Breast epithelium (tissue), 3 donors: Measurements from ENCODE around the gene SRPK3.
"Not testable (repeated sequence)": the region's sequence is repeated elsewhere in the genome, so short reads cannot be mapped to it uniquely, and the experiment has no call there.

Source experiments
- CTCF ChIP-seq, 3 donors: fragments of 450-650 bp; IDR thresholded peaks; one replicate each; pipeline ENCODE4 v1.5.1; 2016 to 2017; ENCODE audit warnings: antibody characterized with exemption in 3 of 3, mild to moderate bottlenecking in 3 of 3, moderate library complexity in 3 of 3
- POLR2AphosphoS5 ChIP-seq, 3 donors: sonication (generic); formaldehyde crosslinking; IDR thresholded peaks; one replicate each; pipeline ENCODE4 v1.6.1; 2017; ENCODE audit warnings: antibody characterized with exemption in 3 of 3

DNA sequence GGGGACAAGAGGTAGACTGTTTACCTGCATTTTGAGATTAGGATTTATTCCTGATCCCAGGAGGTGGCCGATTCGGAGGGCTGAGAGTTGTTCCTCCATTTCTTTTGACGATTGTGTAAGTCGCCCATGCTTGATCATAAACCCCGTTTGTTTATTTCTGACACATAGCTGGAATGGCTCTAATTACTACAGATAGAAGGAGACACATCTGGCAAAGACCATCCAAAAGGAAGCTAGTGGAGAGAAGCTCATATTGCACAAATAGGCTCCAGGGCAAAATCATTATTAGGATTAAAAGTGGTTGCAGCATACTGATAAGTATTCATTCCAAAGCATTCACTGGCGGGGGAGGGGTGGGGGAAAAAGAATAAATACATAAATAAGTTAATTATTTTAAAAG, 33.9 kb upstream of the SRPK3 start:
- not testable (repeated sequence) for TF ChIP-seq POLR2AphosphoS5, CTCF (IDR thresholded peaks at IDR 0.05)
